Smooth muscle cell of the pulmonary artery (primary cell): Measurements from ENCODE around the gene SNPH. TPM values are rescaled to one million over a fixed set of nuclear protein-coding genes. Genes with fewer than 3 reads are reported as not detected.

Experiments used
- total RNA-seq: library from RNA; depleted of rRNA; stranded (reverse); fragments of >200 nt; gene quantifications from 2 replicates; pipeline ENCODE4 v1.2.3, GENCODE V29; 2014

SNPH gene, protein sequence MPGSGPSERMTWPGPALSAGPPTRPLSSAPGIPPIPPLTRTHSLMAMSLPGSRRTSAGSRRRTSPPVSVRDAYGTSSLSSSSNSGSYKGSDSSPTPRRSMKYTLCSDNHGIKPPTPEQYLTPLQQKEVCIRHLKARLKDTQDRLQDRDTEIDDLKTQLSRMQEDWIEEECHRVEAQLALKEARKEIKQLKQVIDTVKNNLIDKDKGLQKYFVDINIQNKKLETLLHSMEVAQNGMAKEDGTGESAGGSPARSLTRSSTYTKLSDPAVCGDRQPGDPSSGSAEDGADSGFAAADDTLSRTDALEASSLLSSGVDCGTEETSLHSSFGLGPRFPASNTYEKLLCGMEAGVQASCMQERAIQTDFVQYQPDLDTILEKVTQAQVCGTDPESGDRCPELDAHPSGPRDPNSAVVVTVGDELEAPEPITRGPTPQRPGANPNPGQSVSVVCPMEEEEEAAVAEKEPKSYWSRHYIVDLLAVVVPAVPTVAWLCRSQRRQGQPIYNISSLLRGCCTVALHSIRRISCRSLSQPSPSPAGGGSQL
- 12.0 and 21.3 TPM in 2 replicates for total RNA-seq

DNA sequence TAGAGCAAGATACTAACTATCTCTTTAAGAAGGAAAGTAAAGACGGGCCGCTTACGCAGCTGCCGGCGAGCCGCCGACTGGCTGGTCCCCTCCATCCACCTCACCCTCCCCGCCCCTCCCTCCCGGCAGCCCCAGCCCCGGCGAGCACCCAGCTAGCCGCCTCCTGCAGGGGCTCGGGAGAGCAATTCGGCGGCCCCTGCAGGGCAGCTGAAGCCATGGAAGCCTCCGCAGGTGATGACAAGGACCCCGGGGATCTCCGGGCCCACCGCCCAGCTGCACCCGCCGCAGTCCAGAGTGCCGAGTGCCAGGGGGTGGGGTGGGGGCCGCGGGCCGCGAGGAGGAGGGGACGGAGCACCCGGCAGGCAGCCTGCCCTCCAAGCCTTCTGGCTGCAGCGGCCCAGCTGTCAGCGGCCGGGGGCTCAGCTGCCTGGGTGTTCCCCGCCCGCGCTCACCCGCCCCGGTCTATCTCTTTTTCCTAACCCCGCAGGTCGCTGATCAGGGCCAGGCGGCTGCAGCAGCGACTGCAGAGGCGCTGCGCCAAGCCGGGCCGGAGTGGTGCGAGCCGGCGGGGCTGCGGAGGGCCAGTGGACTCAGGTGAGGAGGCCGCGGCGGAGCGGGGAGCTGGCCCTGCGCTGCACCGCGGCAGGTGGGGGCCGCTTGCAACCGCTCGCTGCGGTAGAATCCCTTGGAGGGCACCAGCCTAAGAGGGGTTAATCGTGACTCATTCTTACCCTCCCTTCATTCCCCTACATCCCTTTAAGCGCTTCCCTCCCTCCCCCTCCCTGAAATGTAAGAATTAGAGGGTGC is at the start of gene SNPH:
Gene SNPH (plus strand): TSS at position 128 of the 807 bp plus-strand sequence. CDS start 29,946 bp downstream, outside the sequence.

DNA sequence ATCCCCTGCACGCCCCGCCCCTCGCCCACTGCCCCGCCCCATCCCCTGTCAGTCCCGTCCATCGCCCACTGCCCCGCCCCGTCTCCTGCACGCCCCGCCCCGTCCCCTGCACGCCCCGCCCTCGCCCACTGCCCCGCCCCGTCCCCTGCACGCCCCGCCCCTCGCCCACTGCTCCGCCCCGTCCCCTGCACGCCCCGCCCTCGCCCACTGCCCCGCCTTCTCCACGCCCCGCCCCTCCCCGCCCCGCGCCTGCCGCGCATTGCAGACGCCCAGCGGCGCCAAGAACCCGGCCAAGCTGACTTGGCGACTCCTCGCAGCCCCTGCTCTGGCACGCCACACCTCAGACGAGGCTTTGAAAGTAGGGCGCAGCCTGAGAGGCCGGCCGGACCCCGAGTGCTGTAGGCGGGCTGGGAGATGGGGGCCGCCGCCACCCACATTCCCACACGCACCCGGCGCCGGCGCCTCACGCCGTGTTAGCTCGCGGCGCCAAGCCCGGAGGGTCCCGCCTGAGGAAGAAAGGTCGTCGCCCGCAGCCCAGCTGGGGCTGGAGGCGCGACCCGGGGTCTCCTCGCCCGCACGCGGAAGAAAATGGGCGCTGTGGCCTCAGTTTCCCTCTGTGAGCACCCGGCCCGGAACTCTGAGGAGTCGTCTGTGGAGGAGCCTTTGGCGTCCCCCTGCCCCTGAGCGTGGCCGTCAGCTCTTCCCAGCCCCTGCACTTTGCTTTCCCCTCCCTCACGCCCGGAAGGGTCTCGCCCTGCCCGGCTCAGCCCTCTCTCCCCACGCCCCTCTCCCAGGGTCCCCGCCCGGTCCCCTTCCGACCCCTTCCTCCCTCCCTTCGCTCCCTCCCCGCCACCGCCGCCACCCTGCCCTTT is 40.1 kb upstream of the SNPH start, which contains the start of gene RAD21L1:
Gene RAD21L1 (plus strand): TSS at position 262 of the 872 bp plus-strand sequence. CDS start 2,410 bp downstream, outside the sequence.

DNA sequence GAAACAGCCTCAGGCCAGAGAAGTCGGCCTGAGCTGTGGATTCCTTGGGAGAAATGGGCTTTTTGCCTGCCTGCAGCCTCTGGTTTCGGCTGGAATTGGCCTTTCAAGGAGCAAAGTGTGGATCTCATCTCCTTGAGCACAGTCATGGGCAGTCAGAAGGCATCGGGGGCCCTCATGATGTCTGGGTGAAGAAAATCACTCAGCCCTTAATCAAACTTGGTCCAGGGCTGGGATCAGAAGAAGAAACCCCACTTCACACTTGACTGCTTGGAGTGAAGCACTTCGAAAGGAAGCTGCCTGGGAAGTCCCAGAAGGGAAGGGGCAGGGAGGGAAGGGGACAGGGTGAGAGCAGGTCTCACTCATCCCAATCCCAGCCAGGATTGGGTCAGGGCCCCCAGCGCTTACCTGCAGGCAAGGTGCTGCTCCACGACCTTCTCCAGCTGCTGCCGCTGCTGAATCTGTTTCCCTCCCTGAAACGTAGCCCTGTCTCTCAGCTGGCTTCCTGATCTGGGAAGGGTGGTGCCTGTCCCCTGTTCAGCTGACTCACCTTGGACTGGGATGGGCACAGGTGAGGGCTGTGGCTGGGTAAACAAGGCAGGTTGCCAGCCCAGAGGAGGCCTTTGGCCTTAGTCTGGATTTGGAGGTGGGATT is 62.7 kb downstream of the SNPH start, which contains the start of gene SDCBP2:
Gene SDCBP2 (minus strand): TSS at position 460 of the 651 bp plus-strand sequence. CDS start 8,723 bp downstream, outside the sequence.

Other genes starting within 250 kb of the SNPH start
- 35.6 and 37.7 TPM in 2 replicates for gene PSMF1, start 147.7 kb upstream of the SNPH start, total RNA-seq
- gene TMEM74B, start 81.3 kb upstream of the SNPH start, total RNA-seq = 0.10 and 0.13 TPM in 2 replicates
- 0.07 TPM in 1 of 2 replicates, not detected in the other for gene C20orf202, start 62.8 kb upstream of the SNPH start, total RNA-seq
- gene RAD21L1, start 40.2 kb upstream of the SNPH start, total RNA-seq = 0.13 and 0.53 TPM in 2 replicates
- gene SDCBP2, start 62.8 kb downstream of the SNPH start, total RNA-seq = 1.8 and 2.1 TPM in 2 replicates
- 165 and 244 TPM in 2 replicates for gene FKBP1A, start 126.8 kb downstream of the SNPH start, total RNA-seq
- 24.7 and 32.6 TPM in 2 replicates for gene NSFL1C, start 200.6 kb downstream of the SNPH start, total RNA-seq
- gene SIRPB2, start 225.1 kb downstream of the SNPH start, total RNA-seq = 0.33 TPM in 1 of 2 replicates, not detected in the other